Ovary (tissue), 3 donors: ENCODE results near the gene RHBDF1.

ENCODE experiments used
- EP300 ChIP-seq: sonication (generic); formaldehyde crosslinking; IDR thresholded peaks from one replicate; pipeline ENCODE4 v1.6.1; 2017; ENCODE audit warnings: antibody characterized with exemption
- POLR2A ChIP-seq: fragments of 450-650 bp; IDR thresholded peaks from one replicate; pipeline ENCODE4 v1.6.1; 2017; ENCODE audit warnings: antibody characterized with exemption, mild to moderate bottlenecking, moderate library complexity
- TF ChIP-seq, protein P1 (sequence below), 3 donors: fragments of 450-650 bp in 2 of 3; fragments of 200-600 bp in 1 of 3; IDR thresholded peaks; one replicate each; pipeline versions ENCODE4 v1.5.1 to v1.8.0; 2016 to 2022; ENCODE audit warnings: antibody characterized with exemption in 3 of 3, mild to moderate bottlenecking in 1 of 3
- donor health status: DM: no; HTN: no; CAD: no.

DNA sequence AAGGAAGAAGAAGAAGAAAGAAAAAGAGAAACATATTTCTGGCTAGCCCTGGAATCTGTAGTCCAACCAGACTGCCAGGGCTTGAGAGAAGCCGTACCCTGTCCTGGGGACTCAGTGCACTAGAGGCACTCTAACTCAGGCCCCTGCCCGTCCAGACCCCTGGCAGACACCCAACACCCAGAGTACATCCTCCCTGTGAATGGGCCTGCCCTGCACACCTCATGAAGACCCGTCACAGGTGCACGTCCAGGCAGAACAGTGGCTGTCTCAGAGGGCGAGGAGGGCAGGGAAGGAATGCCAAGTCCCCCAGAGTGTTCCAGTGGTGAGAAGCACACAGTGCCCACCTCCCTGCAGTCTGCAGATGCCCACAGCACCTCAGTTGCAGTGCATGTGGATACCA lies 28.6 kb upstream of the RHBDF1 start:
- TF ChIP-seq, protein P1, sequence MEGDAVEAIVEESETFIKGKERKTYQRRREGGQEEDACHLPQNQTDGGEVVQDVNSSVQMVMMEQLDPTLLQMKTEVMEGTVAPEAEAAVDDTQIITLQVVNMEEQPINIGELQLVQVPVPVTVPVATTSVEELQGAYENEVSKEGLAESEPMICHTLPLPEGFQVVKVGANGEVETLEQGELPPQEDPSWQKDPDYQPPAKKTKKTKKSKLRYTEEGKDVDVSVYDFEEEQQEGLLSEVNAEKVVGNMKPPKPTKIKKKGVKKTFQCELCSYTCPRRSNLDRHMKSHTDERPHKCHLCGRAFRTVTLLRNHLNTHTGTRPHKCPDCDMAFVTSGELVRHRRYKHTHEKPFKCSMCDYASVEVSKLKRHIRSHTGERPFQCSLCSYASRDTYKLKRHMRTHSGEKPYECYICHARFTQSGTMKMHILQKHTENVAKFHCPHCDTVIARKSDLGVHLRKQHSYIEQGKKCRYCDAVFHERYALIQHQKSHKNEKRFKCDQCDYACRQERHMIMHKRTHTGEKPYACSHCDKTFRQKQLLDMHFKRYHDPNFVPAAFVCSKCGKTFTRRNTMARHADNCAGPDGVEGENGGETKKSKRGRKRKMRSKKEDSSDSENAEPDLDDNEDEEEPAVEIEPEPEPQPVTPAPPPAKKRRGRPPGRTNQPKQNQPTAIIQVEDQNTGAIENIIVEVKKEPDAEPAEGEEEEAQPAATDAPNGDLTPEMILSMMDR (IDR thresholded peaks at IDR 0.05), result no peak
- TF ChIP-seq POLR2A, result no peak
- TF ChIP-seq EP300, result no peak
